H9 (cell line): Measurements from ENCODE around the gene OXER1. TPM values are rescaled to one million over a fixed set of nuclear protein-coding genes. Genes with fewer than 3 reads are reported as not detected.

Experiments used
- DNase-seq: peaks from one replicate; pipeline ENCODE4 v3.0.0-alpha.2; 2017
- H2AFZ ChIP-seq: one replicate; pipeline ENCODE4 v1.6.1; 2013; ENCODE audit warnings: mild to moderate bottlenecking, low read length, control low read depth, moderate library complexity
- H2AK5ac ChIP-seq: 2 replicates; pipeline ENCODE4 v1.6.1; 2013; ENCODE audit warnings: low read length, control low read depth, mixed read lengths; ENCODE audit not compliant: insufficient read length
- H2BK120ac ChIP-seq: one replicate; pipeline ENCODE4 v1.6.1; 2013; ENCODE audit warnings: low read depth, mild to moderate bottlenecking, low read length, control low read depth, inconsistent platforms; ENCODE audit not compliant: poor library complexity, severe bottlenecking
- H2BK12ac ChIP-seq: 2 replicates; pipeline ENCODE4 v1.6.1; 2013; ENCODE audit warnings: low read length, control low read depth, mixed read lengths, low read depth; ENCODE audit not compliant: insufficient read length
- H2BK15ac ChIP-seq: 2 replicates; pipeline ENCODE4 v1.6.1; 2013; ENCODE audit warnings: low read depth, low read length, control low read depth
- H2BK20ac ChIP-seq: one replicate; pipeline ENCODE4 v1.6.1; 2013; ENCODE audit warnings: low read depth, mild to moderate bottlenecking, low read length, control low read depth, inconsistent platforms; ENCODE audit not compliant: poor library complexity, severe bottlenecking
- H2BK5ac ChIP-seq: 2 replicates; pipeline ENCODE4 v1.6.1; 2013; ENCODE audit warnings: low read length, control low read depth, mixed read lengths; ENCODE audit not compliant: insufficient read length
- H3K14ac ChIP-seq: 2 replicates; pipeline ENCODE4 v1.6.1; 2013; ENCODE audit warnings: low read length, control low read depth; ENCODE audit not compliant: insufficient read depth
- H3K18ac ChIP-seq: 2 replicates; pipeline ENCODE4 v1.6.1; 2013; ENCODE audit warnings: low read depth, mild to moderate bottlenecking, mixed read lengths, low read length, control low read depth; ENCODE audit not compliant: insufficient read length
- H3K23ac ChIP-seq: 2 replicates; pipeline ENCODE4 v1.6.1; 2013; ENCODE audit warnings: low read length, control low read depth, mixed read lengths, low read depth; ENCODE audit not compliant: insufficient read length
- H3K23me2 ChIP-seq: 2 replicates; pipeline ENCODE4 v1.6.1; 2013; ENCODE audit warnings: low read depth, mild to moderate bottlenecking, mixed read lengths, low read length, control low read depth; ENCODE audit not compliant: insufficient read length, poor library complexity, severe bottlenecking
- H3K27ac ChIP-seq: 2 replicates; pipeline ENCODE4 v1.5.1; 2013; ENCODE audit warnings: low read length, control low read depth, mixed read lengths, low read depth; ENCODE audit not compliant: insufficient read length
- H3K27me3 ChIP-seq: 2 replicates; pipeline ENCODE4 v1.6.1; 2013; ENCODE audit warnings: low read length, control low read depth, inconsistent platforms; ENCODE audit not compliant: insufficient read depth
- H3K4ac ChIP-seq: 2 replicates; pipeline ENCODE4 v1.6.1; 2013; ENCODE audit warnings: low read depth, mild to moderate bottlenecking, control low read depth, inconsistent platforms, low read length, moderate library complexity
- H3K4me1 ChIP-seq: 2 replicates; pipeline ENCODE4 v1.6.1; 2013; ENCODE audit warnings: low read length, control low read depth, inconsistent platforms; ENCODE audit not compliant: insufficient read depth
- H3K4me2 ChIP-seq: 2 replicates; pipeline ENCODE4 v1.6.1; 2013; ENCODE audit warnings: low read length, control low read depth, mixed read lengths; ENCODE audit not compliant: insufficient read length, insufficient read depth
- H3K56ac ChIP-seq: 2 replicates; pipeline ENCODE4 v1.6.1; 2013; ENCODE audit warnings: low read depth, mild to moderate bottlenecking, mixed read lengths, low read length, control low read depth; ENCODE audit not compliant: insufficient read length
- H3K79me1 ChIP-seq: 2 replicates; pipeline ENCODE4 v1.6.1; 2013; ENCODE audit warnings: low read depth, mild to moderate bottlenecking, moderate library complexity, low read length, control low read depth, inconsistent platforms; ENCODE audit not compliant: insufficient read depth, poor library complexity, severe bottlenecking
- H3K79me2 ChIP-seq: 2 replicates; pipeline ENCODE4 v1.6.1; 2013; ENCODE audit warnings: low read length, control low read depth, inconsistent platforms; ENCODE audit not compliant: insufficient read depth
- H3K9ac ChIP-seq: 2 replicates; pipeline ENCODE4 v1.6.1; 2013; ENCODE audit warnings: low read length, control low read depth, mixed read lengths; ENCODE audit not compliant: insufficient read length; ENCODE audit errors: extremely low read depth
- H3K9me3 ChIP-seq: one replicate; pipeline ENCODE4 v1.6.1; 2013; ENCODE audit warnings: low read depth, low read length, inconsistent platforms; ENCODE audit not compliant: control insufficient read depth
- H3T11ph ChIP-seq: one replicate; pipeline ENCODE4 v1.6.1; 2013; ENCODE audit warnings: mild to moderate bottlenecking, low read length, control low read depth, inconsistent platforms
- H4K20me1 ChIP-seq: one replicate; pipeline ENCODE4 v1.6.1; 2013; ENCODE audit not compliant: control insufficient read depth, insufficient read length, insufficient read depth
- H4K5ac ChIP-seq: 2 replicates; pipeline ENCODE4 v1.6.1; 2013; ENCODE audit warnings: low read depth, mild to moderate bottlenecking, mixed read lengths, low read length, control low read depth; ENCODE audit not compliant: insufficient read length
- H4K8ac ChIP-seq: replicated peaks from 2 replicates; pipeline ENCODE4 v1.6.1; 2013; ENCODE audit warnings: low read length, control low read depth, mixed read lengths, low read depth; ENCODE audit not compliant: insufficient read length
- H4K91ac ChIP-seq: 2 replicates; pipeline ENCODE4 v1.6.1; 2013; ENCODE audit warnings: low read depth, mild to moderate bottlenecking, moderate library complexity, mixed read lengths, low read length, control low read depth; ENCODE audit not compliant: insufficient read length
- H3K27ac Mint-ChIP-seq, 3 experiments: 2 replicates in 2 of 3; 3 replicates in 1 of 3; pipeline ENCODE4 v1.8.0; 2020 to 2021; ENCODE audit warnings: mixed read lengths in 3 of 3, mild to moderate bottlenecking in 1 of 3, moderate library complexity in 1 of 3
- H3K27me3 Mint-ChIP-seq: 2 replicates; pipeline ENCODE4 v1.8.0; 2021; ENCODE audit warnings: low read depth, mild to moderate bottlenecking, moderate library complexity, mixed read lengths
- H3K36me3 Mint-ChIP-seq, 3 experiments: 2 replicates in 2 of 3; 3 replicates in 1 of 3; pipeline ENCODE4 v1.8.0; 2020 to 2021; ENCODE audit warnings: low read depth in 3 of 3, mixed read lengths in 3 of 3; ENCODE audit not compliant: insufficient read depth in 1 of 3
- H3K4me1 Mint-ChIP-seq, 2 experiments: 2 replicates each; pipeline ENCODE4 v1.8.0; 2020; ENCODE audit warnings: mixed read lengths in 2 of 2
- H3K4me3 Mint-ChIP-seq, 2 experiments: 2 replicates in 1 of 2; 3 replicates in 1 of 2; pipeline ENCODE4 v1.8.0; 2020 to 2021; ENCODE audit warnings: mild to moderate bottlenecking in 2 of 2, mixed read lengths in 2 of 2, moderate library complexity in 1 of 2
- H3K9me3 Mint-ChIP-seq, 2 experiments: 2 replicates in 1 of 2; 3 replicates in 1 of 2; pipeline ENCODE4 v1.8.0; 2020; ENCODE audit warnings: mild to moderate bottlenecking in 2 of 2, mixed read lengths in 2 of 2, moderate library complexity in 1 of 2
- WGBS: extraction: QIAGEN DNeasy Blood & Tissue Kit; methylation state at CpG from one replicate; pipeline ENCODE4 v1.1.7; 2013; ENCODE audit warnings: missing lambda C conversion rate, low lambda C conversion rate, mixed read lengths; ENCODE audit not compliant: insufficient read length; ENCODE audit errors: extremely low coverage; 5-methylcytosine and 5-hydroxymethylcytosine counted together
- total RNA-seq: library from RNA; stranded (reverse); gene quantifications from 2 replicates; pipeline ENCODE4 v1.2.1, GENCODE V29; 2021
- TF ChIP-seq, protein P1 (sequence below): fragments of 200-600 bp; sonication (generic); conservative IDR thresholded peaks from 3 replicates; pipeline ENCODE4 v1.8.0; 2021; ENCODE audit warnings: antibody characterized with exemption, mild to moderate bottlenecking

Gene OXER1
- total RNA-seq, 1 experiment from 2014 or later: 1.6 TPM

DNA sequence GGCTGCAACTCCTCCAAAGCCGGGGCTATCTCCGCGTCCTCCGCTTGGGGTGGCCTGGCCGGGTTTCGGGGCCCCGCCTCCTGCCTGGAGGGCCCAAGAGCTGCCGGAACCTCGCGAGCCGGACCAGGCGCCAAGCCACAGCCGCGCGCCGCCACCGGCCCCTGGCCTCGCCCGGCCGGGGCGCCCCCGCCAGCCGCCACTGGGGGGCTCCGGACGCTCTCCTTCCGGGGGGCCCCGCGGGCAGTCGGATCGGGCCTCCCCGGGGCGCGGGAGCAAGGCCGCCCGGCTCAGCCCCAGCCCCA lies 45.8 kb upstream of the OXER1 start:
- no peak overlapping the region for H3K9ac ChIP-seq
- Mint-ChIP-seq H3K4me1 (peaks cover 16 to 17% of the 10 kb centered on the region in 2 experiments), H3K4me3 (peak overlapping the region; percentile 68 to 80), H3K27ac (peak overlapping the region in 2 of 3 experiments; percentile 49 to 68; a peak in 1 of 7 replicates), H3K27me3 (peaks cover 15% of the 10 kb centered on the region), H3K36me3 (peaks cover 0 to 12% (median 2%) of the 10 kb centered on the region in 3 experiments; a peak in 3 of 7 replicates), H3K9me3 (peaks cover 8 to 13% of the 10 kb centered on the region in 2 experiments; a peak in 4 of 5 replicates)
- H2BK15ac ChIP-seq: no peak overlapping the region
- no peak overlapping the region for H3K4ac ChIP-seq
- H4K5ac ChIP-seq: no peak overlapping the region
- H2BK5ac ChIP-seq: no peak overlapping the region
- peaks cover 6% of the 10 kb centered on the region for H3K23me2 ChIP-seq
- H2AFZ ChIP-seq: no peak overlapping the region
- no CpG with 5 or more reads among the region's 35 CpGs for WGBS
- no peak overlapping the region for H3T11ph ChIP-seq
- TF ChIP-seq, protein P1, sequence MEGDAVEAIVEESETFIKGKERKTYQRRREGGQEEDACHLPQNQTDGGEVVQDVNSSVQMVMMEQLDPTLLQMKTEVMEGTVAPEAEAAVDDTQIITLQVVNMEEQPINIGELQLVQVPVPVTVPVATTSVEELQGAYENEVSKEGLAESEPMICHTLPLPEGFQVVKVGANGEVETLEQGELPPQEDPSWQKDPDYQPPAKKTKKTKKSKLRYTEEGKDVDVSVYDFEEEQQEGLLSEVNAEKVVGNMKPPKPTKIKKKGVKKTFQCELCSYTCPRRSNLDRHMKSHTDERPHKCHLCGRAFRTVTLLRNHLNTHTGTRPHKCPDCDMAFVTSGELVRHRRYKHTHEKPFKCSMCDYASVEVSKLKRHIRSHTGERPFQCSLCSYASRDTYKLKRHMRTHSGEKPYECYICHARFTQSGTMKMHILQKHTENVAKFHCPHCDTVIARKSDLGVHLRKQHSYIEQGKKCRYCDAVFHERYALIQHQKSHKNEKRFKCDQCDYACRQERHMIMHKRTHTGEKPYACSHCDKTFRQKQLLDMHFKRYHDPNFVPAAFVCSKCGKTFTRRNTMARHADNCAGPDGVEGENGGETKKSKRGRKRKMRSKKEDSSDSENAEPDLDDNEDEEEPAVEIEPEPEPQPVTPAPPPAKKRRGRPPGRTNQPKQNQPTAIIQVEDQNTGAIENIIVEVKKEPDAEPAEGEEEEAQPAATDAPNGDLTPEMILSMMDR: no peak; the same call in none of the 3 replicates
- no peaks in the 10 kb centered on the region for H3K79me1 ChIP-seq
- no peaks in the 10 kb centered on the region for H3K9me3 ChIP-seq
- H2BK120ac ChIP-seq: no peak overlapping the region
- H2BK20ac ChIP-seq: no peak overlapping the region
- H3K27ac ChIP-seq: no peak overlapping the region
- peak overlapping the region; percentile 47 for H3K4me2 ChIP-seq
- no peaks in the 10 kb centered on the region for H3K79me2 ChIP-seq
- H3K14ac ChIP-seq: no peak overlapping the region
- no peaks in the 10 kb centered on the region for H3K4me1 ChIP-seq
- no peak overlapping the region for H3K56ac ChIP-seq
- H4K91ac ChIP-seq: no peak overlapping the region
- no peak overlapping the region for H2AK5ac ChIP-seq
- no peaks in the 10 kb centered on the region for H4K20me1 ChIP-seq
- H2BK12ac ChIP-seq: no peak overlapping the region
- H3K18ac ChIP-seq: no peak overlapping the region
- DNase-seq: peak; percentile 81
- 0 out of 2 replicates have a peak, but pooled peaks cover 2% of the 10 kb centered on the region for H3K27me3 ChIP-seq
- no peak overlapping the region for H4K8ac ChIP-seq
- H3K23ac ChIP-seq: no peak overlapping the region
